ENCODE data around the gene KRT80. TPM values are rescaled to one million over a fixed set of nuclear protein-coding genes. Genes with fewer than 3 reads are reported as not detected.

The KRT80 gene
- total and polyA plus RNA-seq, 2 of the 13 experiments (the other 11 are each of a cell fraction or from before 2014, with no cell fraction given): 0.27 to 0.53 TPM

DNA sequence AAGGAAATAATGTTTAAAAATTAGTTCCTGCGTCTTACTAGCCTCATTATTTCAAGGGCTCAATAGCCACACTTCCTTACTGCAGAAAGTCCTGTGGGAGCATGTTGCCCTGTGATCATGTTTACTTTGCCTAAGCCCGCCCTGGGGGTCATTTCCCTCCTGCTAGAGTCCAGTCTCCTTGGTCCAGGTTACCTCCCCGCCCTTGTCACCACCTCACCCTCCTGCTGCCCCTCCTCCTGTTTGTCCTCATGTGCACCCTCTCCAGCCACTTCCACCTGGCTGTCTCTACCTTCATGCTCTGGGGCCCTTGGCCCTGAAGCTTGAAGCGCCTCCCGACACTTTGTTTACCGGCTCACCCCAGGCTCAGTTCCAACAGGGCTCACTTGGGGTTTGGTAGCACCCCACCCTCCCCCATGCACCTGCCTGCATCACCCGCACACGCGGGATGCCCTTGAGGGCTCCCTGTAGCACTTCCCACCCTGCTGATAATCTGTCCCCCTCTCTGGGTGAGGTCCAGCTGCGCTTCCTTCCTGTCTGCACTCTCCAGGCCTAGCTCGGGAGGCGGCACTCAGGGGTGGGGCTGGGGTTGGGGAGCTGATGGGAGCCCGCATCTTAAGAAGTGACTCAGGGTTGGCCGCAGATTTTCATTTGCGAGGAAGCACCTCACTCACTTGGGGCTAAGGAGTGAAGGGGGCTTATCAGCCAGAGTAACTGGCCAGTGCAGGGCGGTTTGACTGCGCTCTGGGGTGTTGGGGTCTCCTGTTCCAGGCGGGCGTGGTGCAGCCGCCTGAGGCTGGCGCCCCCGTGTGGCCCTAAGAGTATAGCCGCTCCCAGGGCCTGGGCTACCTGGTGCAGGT lies 72.2 kb downstream of the KRT80 start (continued):
- TF ChIP-seq HNF4G (IDR thresholded peaks at IDR 0.05; ENCODE audit: borderline replicate concordance, low read depth, low read length) (peak; percentile 76), HNF4G (CRISPR knock-in tag; IDR thresholded peaks at IDR 0.05; ENCODE audit: borderline replicate concordance, low read depth) (no peak; the same call in 1 of the 2 replicates), NFKB2 (CRISPR knock-in tag; IDR thresholded peaks at IDR 0.05; ENCODE audit: borderline replicate concordance) (no peak), PITX1 (CRISPR knock-in tag; IDR thresholded peaks at IDR 0.05) (peak; percentile 93), ZNF746 (CRISPR knock-in tag; IDR thresholded peaks at IDR 0.05) (peak; percentile 89; the same call in 1 of the 2 replicates), ZNF382 (CRISPR knock-in tag; IDR thresholded peaks at IDR 0.05; ENCODE audit: borderline replicate concordance) (no peak), HDAC6 (IDR thresholded peaks at IDR 0.05; ENCODE audit: low read depth, low read length) (no peak), ZNF468 (CRISPR knock-in tag; IDR thresholded peaks at IDR 0.05) (no peak), ZNF44 (CRISPR knock-in tag; IDR thresholded peaks at IDR 0.05) (no peak), EEA1 (CRISPR knock-in tag; IDR thresholded peaks at IDR 0.05; ENCODE audit: borderline replicate concordance) (no peak), E2F1 (CRISPR knock-in tag; IDR thresholded peaks at IDR 0.05) (peak; percentile 34; the same call in 1 of the 2 replicates), MEIS2 (CRISPR knock-in tag; IDR thresholded peaks at IDR 0.05) (peak; percentile 36; the same call in 1 of the 2 replicates), ZNF431 (CRISPR knock-in tag; IDR thresholded peaks at IDR 0.05; ENCODE audit: borderline replicate concordance, low read depth) (0 out of 2 replicates have a peak, but pooled peaks have one; percentile 23), ZNF124 (CRISPR knock-in tag; IDR thresholded peaks at IDR 0.05) (no peak), RFX5 (IDR thresholded peaks at IDR 0.05; ENCODE audit: low read depth, low read length) (no peak), ZNF12 (CRISPR knock-in tag; IDR thresholded peaks at IDR 0.05) (no peak), ZBTB38 (CRISPR knock-in tag; IDR thresholded peaks at IDR 0.05) (no peak; the same call in 1 of the 2 replicates), GATAD2A (CRISPR knock-in tag; IDR thresholded peaks at IDR 0.05) (peak; percentile 63), TAF1 (CRISPR knock-in tag; IDR thresholded peaks at IDR 0.05) (no peak), ZNF225 (CRISPR knock-in tag; IDR thresholded peaks at IDR 0.05) (no peak), PPARG (CRISPR knock-in tag; conservative IDR thresholded peaks at IDR 0.05) (0 out of 2 replicates have a peak, but pooled peaks have one; percentile 20), NR2F6 (IDR thresholded peaks at IDR 0.05) (peak; percentile 68), NR2F6 (CRISPR knock-in tag; IDR thresholded peaks at IDR 0.05) (peak; percentile 71)
- TF ChIP-seq, protein P1, sequence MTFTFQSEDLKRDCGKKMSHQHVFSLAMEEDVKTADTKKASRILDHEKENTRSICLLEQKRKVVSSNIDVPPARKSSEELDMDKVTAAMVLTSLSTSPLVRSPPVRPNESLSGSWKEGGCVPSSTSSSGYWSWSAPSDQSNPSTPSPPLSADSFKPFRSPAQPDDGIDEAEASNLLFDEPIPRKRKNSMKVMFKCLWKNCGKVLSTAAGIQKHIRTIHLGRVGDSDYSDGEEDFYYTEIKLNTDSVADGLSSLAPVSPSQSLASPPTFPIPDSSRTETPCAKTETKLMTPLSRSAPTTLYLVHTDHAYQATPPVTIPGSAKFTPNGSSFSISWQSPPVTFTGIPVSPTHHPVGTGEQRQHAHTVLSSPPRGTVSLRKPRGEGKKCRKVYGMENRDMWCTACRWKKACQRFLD (CRISPR knock-in tag; IDR thresholded peaks at IDR 0.05; ENCODE audit: borderline replicate concordance): no peak
- TF ChIP-seq, protein P2, sequence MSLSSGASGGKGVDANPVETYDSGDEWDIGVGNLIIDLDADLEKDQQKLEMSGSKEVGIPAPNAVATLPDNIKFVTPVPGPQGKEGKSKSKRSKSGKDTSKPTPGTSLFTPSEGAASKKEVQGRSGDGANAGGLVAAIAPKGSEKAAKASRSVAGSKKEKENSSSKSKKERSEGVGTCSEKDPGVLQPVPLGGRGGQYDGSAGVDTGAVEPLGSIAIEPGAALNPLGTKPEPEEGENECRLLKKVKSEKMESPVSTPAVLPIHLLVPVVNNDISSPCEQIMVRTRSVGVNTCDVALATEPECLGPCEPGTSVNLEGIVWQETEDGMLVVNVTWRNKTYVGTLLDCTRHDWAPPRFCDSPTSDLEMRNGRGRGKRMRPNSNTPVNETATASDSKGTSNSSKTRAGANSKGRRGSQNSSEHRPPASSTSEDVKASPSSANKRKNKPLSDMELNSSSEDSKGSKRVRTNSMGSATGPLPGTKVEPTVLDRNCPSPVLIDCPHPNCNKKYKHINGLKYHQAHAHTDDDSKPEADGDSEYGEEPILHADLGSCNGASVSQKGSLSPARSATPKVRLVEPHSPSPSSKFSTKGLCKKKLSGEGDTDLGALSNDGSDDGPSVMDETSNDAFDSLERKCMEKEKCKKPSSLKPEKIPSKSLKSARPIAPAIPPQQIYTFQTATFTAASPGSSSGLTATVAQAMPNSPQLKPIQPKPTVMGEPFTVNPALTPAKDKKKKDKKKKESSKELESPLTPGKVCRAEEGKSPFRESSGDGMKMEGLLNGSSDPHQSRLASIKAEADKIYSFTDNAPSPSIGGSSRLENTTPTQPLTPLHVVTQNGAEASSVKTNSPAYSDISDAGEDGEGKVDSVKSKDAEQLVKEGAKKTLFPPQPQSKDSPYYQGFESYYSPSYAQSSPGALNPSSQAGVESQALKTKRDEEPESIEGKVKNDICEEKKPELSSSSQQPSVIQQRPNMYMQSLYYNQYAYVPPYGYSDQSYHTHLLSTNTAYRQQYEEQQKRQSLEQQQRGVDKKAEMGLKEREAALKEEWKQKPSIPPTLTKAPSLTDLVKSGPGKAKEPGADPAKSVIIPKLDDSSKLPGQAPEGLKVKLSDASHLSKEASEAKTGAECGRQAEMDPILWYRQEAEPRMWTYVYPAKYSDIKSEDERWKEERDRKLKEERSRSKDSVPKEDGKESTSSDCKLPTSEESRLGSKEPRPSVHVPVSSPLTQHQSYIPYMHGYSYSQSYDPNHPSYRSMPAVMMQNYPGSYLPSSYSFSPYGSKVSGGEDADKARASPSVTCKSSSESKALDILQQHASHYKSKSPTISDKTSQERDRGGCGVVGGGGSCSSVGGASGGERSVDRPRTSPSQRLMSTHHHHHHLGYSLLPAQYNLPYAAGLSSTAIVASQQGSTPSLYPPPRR (CRISPR knock-in tag; IDR thresholded peaks at IDR 0.05; ENCODE audit: borderline replicate concordance): peak; percentile 65
